Ectodermal cell (in vitro differentiated cells): ENCODE data around the gene HIP1R.

ENCODE experiments used
- H3K27ac ChIP-seq: 2 replicates; pipeline ENCODE4 v1.7.0; 2013; ENCODE audit warnings: mild to moderate bottlenecking, low read depth, low read length; ENCODE audit not compliant: insufficient read depth, poor library complexity, severe bottlenecking
- H3K27me3 ChIP-seq: 2 replicates; pipeline ENCODE4 v1.7.0; 2013; ENCODE audit warnings: mild to moderate bottlenecking, low read length; ENCODE audit not compliant: insufficient read depth, control insufficient read depth, poor library complexity, severe bottlenecking
- H3K36me3 ChIP-seq: one replicate; pipeline ENCODE4 v1.7.0; 2013; ENCODE audit warnings: low read length; ENCODE audit not compliant: control insufficient read depth, insufficient read depth
- H3K4me1 ChIP-seq: one replicate; pipeline ENCODE4 v1.7.0; 2013; ENCODE audit warnings: low read length; ENCODE audit not compliant: control insufficient read depth, insufficient read depth
- H3K4me3 ChIP-seq: 2 replicates; pipeline ENCODE4 v1.7.0; 2013; ENCODE audit warnings: low read depth, low read length, control low read depth; ENCODE audit not compliant: insufficient read depth
- H3K9me3 ChIP-seq: 2 replicates; pipeline ENCODE4 v1.7.0; 2013; ENCODE audit warnings: mild to moderate bottlenecking, low read length, moderate library complexity; ENCODE audit not compliant: control insufficient read depth
- WGBS, 2 experiments: methylation state at CpG; one replicate each; pipeline ENCODE4 v1.1.7; 2013; ENCODE audit warnings: missing lambda C conversion rate in 2 of 2; 5-methylcytosine and 5-hydroxymethylcytosine counted together

The HIP1R gene

GRCh38 chr12:122855071-122855829 is 20.0 kb downstream of the HIP1R start:
- Histone ChIP-seq H3K36me3 (no peaks in the 10 kb centered on the region), H3K4me1 (no peaks in the 10 kb centered on the region), H3K27ac (no peak overlapping the region), H3K9me3 (no peaks in the 10 kb centered on the region), H3K27me3 (no peaks in the 10 kb centered on the region), H3K4me3 (no peak overlapping the region)
- WGBS, 2 experiments: 94 to 95% methylated on average over 24 of the region's 24 CpGs

DNA sequence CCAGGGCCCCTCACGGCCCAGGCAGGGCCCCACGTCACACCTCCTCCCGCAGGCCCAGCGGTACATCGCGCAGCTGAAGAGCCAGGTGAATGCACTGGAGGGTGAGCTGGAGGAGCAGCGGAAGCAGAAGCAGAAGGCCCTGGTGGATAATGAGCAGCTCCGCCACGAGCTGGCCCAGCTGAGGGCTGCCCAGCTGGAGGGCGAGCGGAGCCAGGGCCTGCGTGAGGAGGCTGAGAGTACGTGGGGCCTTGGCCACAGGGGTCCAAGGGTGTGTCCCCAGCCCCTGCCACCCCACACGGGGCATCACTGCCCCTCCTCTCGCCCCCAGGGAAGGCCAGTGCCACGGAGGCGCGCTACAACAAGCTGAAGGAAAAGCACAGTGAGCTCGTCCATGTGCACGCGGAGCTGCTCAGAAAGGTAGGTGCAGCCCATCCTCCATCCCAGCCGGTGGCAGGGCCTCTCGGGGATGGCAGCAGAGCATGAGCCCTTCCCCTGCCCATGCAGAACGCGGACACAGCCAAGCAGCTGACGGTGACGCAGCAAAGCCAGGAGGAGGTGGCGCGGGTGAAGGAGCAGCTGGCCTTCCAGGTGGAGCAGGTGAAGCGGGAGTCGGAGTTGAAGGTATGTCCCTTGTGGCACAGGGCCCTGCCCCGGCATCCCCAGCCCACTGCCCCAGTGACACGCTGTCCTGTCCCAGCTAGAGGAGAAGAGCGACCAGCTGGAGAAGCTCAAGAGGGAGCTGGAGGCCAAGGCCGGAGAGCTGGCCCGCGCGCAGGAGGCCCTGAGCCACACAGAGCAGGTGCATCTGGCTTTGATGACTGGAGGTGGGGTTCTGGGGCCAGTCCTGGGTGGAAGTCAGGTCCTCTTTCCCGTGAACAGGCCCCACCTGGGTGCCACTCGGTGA is 20.9 kb downstream of the HIP1R start:
- Histone ChIP-seq H3K4me3 (no peak overlapping the region), H3K27ac (no peak overlapping the region), H3K27me3 (no peaks in the 10 kb centered on the region), H3K4me1 (no peaks in the 10 kb centered on the region), H3K9me3 (no peaks in the 10 kb centered on the region), H3K36me3 (no peaks in the 10 kb centered on the region)
- 93 to 95% methylated on average over 40 of the region's 40 CpGs for WGBS, 2 experiments

GRCh38 chr12:122856999-122857671 is 21.9 kb downstream of the HIP1R start:
- Histone ChIP-seq H3K36me3 (no peaks in the 10 kb centered on the region), H3K9me3 (no peaks in the 10 kb centered on the region), H3K27ac (no peak overlapping the region), H3K4me3 (no peak overlapping the region), H3K4me1 (no peaks in the 10 kb centered on the region), H3K27me3 (no peaks in the 10 kb centered on the region)
- 94 to 95% methylated on average over 24 of the region's 24 CpGs for WGBS, 2 experiments

GRCh38 chr12:122858171-122858570 is 22.9 kb downstream of the HIP1R start:
- WGBS, 2 experiments: 93% methylated on average over 14 of the region's 14 CpGs
- Histone ChIP-seq H3K4me1 (no peaks in the 10 kb centered on the region), H3K9me3 (no peaks in the 10 kb centered on the region), H3K27ac (no peak overlapping the region), H3K27me3 (no peaks in the 10 kb centered on the region), H3K36me3 (no peaks in the 10 kb centered on the region), H3K4me3 (no peak overlapping the region)

DNA sequence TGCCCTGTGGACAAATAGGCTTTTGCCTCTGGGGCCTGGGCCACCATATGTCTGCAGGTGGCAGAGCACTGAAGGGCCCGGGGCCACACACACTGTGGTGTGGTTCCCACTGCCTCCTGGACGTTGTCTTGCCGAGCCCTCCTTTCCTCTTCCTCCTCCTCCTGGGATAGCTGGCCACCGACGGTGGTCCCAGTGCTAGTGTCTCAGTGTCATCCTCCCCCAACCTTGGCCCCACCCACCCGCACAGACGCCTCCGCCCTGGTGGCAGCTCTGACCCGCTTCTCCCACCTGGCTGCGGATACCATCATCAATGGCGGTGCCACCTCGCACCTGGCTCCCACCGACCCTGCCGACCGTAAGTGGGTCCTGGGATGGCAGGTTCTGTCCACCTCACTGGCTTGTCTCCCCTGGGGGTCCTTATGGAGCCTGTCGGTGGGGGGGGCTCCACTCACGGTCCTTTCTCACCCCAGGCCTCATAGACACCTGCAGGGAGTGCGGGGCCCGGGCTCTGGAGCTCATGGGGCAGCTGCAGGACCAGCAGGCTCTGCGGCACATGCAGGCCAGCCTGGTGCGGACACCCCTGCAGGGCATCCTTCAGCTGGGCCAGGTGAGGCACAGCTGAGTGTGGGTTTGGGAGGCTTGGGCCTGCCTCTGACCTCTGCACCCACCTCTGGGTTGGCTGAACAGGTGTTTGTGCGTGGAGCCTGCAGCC is 23.5 kb downstream of the HIP1R start:
- H3K27me3 ChIP-seq: no peaks in the 10 kb centered on the region
- H3K27ac ChIP-seq: no peak overlapping the region
- no peaks in the 10 kb centered on the region for H3K9me3 ChIP-seq
- no peaks in the 10 kb centered on the region for H3K4me1 ChIP-seq
- H3K36me3 ChIP-seq: no peaks in the 10 kb centered on the region
- no peak overlapping the region for H3K4me3 ChIP-seq
- WGBS, 2 experiments: 90 to 92% methylated on average over 22 of the region's 22 CpGs

GRCh38 chr12:122859303-122860039 is 24.2 kb downstream of the HIP1R start:
- Histone ChIP-seq H3K4me1 (no peaks in the 10 kb centered on the region), H3K9me3 (no peaks in the 10 kb centered on the region), H3K36me3 (no peaks in the 10 kb centered on the region), H3K4me3 (no peak overlapping the region), H3K27me3 (no peaks in the 10 kb centered on the region), H3K27ac (no peak overlapping the region)
- WGBS, 2 experiments: 88 to 89% methylated on average over 26 of the region's 26 CpGs

- Histone ChIP-seq H3K4me3 (no peak overlapping the region), H3K27me3 (no peaks in the 10 kb centered on the region), H3K27ac (no peak overlapping the region), H3K4me1 (no peaks in the 10 kb centered on the region), H3K9me3 (no peaks in the 10 kb centered on the region), H3K36me3 (no peaks in the 10 kb centered on the region)
- WGBS, 2 experiments: 60 to 62% methylated on average over 28 of the region's 28 CpGs
Measured at GRCh38 chr12:122860040-122860853, 25.0 kb downstream of the HIP1R start.

- Histone ChIP-seq H3K27ac (no peak overlapping the region), H3K4me1 (no peaks in the 10 kb centered on the region), H3K9me3 (no peaks in the 10 kb centered on the region), H3K4me3 (no peak overlapping the region), H3K27me3 (no peaks in the 10 kb centered on the region), H3K36me3 (no peaks in the 10 kb centered on the region)
- WGBS, 2 experiments: 93 to 94% methylated on average over 23 of the region's 23 CpGs
Measured at GRCh38 chr12:122860854-122861586, 25.8 kb downstream of the HIP1R start.
